ENCODE data around the gene OVOL3. TPM values are rescaled to one million over a fixed set of nuclear protein-coding genes. Genes with fewer than 3 reads are reported as not detected.

OVOL3 gene
- total RNA-seq, 1 donor from 2014 or later: not detected

GRCh38 chr19:36097036-36097435 is 13.9 kb upstream of the OVOL3 start:
- TF ChIP-seq, protein P1, sequence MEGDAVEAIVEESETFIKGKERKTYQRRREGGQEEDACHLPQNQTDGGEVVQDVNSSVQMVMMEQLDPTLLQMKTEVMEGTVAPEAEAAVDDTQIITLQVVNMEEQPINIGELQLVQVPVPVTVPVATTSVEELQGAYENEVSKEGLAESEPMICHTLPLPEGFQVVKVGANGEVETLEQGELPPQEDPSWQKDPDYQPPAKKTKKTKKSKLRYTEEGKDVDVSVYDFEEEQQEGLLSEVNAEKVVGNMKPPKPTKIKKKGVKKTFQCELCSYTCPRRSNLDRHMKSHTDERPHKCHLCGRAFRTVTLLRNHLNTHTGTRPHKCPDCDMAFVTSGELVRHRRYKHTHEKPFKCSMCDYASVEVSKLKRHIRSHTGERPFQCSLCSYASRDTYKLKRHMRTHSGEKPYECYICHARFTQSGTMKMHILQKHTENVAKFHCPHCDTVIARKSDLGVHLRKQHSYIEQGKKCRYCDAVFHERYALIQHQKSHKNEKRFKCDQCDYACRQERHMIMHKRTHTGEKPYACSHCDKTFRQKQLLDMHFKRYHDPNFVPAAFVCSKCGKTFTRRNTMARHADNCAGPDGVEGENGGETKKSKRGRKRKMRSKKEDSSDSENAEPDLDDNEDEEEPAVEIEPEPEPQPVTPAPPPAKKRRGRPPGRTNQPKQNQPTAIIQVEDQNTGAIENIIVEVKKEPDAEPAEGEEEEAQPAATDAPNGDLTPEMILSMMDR (IDR thresholded peaks at IDR 0.05; ENCODE audit: unreplicated experiment): no peak
- DNase-seq (ENCODE audit: low spot score): no peak
- H3K9me3 Mint-ChIP-seq (ENCODE audit: unreplicated experiment): no peaks in the 10 kb centered on the region
- H3K36me3 Mint-ChIP-seq (ENCODE audit: low read depth, unreplicated experiment): peaks cover 15% of the 10 kb centered on the region
- peaks cover 4% of the 10 kb centered on the region for H3K27me3 Mint-ChIP-seq (ENCODE audit: unreplicated experiment)
- H3K4me1 Mint-ChIP-seq (ENCODE audit: unreplicated experiment): peaks cover 4% of the 10 kb centered on the region
- peak overlapping the region; percentile 17 for H3K27ac Mint-ChIP-seq (ENCODE audit: unreplicated experiment)
- H3K4me3 Mint-ChIP-seq (ENCODE audit: unreplicated experiment): no peak overlapping the region

DNA sequence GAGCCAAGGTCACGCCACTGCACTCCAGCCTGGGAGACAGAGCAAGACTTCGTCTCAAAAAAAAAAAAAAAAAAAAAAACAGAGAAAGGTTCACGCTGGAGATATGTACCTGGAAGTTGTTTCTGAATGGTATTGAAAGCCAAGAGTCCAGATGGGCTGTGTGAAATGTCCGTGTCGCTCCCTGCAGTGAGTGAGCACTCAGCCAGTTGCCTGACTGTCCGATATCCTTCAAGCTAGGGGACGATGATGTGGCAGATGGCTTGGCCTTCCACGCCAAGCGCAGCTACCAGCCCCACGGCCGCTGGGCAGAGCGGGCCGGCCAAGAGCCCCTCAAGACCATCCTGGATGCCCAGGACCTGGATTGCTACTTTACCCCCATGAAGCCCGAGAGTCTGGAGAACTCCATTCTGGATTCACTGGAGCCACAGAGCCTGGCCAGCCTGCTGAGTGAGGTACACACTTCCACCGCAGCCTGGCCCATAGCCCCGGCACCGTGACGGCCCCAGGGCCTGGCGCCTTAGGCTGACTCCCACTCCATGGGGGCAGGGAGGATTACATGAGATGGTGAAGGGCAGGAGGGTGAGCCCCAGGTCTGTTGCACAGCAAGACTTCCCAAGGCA is 11.7 kb upstream of the OVOL3 start:
- Mint-ChIP-seq H3K4me3 (ENCODE audit: unreplicated experiment) (no peak overlapping the region), H3K27ac (ENCODE audit: unreplicated experiment) (no peak overlapping the region), H3K4me1 (ENCODE audit: unreplicated experiment) (peaks cover 4% of the 10 kb centered on the region), H3K27me3 (ENCODE audit: unreplicated experiment) (peaks cover 8% of the 10 kb centered on the region), H3K36me3 (ENCODE audit: low read depth, unreplicated experiment) (peaks cover 13% of the 10 kb centered on the region), H3K9me3 (ENCODE audit: unreplicated experiment) (no peaks in the 10 kb centered on the region)
- TF ChIP-seq, protein P1 (IDR thresholded peaks at IDR 0.05; ENCODE audit: unreplicated experiment): no peak
- DNase-seq (ENCODE audit: low spot score): no peak

- TF ChIP-seq, protein P1 (IDR thresholded peaks at IDR 0.05; ENCODE audit: unreplicated experiment): no peak
- Mint-ChIP-seq H3K4me1 (ENCODE audit: unreplicated experiment) (peaks cover 4% of the 10 kb centered on the region), H3K4me3 (ENCODE audit: unreplicated experiment) (no peak overlapping the region), H3K27me3 (ENCODE audit: unreplicated experiment) (peaks cover 9% of the 10 kb centered on the region), H3K36me3 (ENCODE audit: low read depth, unreplicated experiment) (peaks cover 13% of the 10 kb centered on the region), H3K9me3 (ENCODE audit: unreplicated experiment) (no peaks in the 10 kb centered on the region), H3K27ac (ENCODE audit: unreplicated experiment) (no peak overlapping the region)
- DNase-seq (ENCODE audit: low spot score): no peak
Observed at GRCh38 chr19:36100476-36100875, 10.5 kb upstream of the OVOL3 start.

DNA sequence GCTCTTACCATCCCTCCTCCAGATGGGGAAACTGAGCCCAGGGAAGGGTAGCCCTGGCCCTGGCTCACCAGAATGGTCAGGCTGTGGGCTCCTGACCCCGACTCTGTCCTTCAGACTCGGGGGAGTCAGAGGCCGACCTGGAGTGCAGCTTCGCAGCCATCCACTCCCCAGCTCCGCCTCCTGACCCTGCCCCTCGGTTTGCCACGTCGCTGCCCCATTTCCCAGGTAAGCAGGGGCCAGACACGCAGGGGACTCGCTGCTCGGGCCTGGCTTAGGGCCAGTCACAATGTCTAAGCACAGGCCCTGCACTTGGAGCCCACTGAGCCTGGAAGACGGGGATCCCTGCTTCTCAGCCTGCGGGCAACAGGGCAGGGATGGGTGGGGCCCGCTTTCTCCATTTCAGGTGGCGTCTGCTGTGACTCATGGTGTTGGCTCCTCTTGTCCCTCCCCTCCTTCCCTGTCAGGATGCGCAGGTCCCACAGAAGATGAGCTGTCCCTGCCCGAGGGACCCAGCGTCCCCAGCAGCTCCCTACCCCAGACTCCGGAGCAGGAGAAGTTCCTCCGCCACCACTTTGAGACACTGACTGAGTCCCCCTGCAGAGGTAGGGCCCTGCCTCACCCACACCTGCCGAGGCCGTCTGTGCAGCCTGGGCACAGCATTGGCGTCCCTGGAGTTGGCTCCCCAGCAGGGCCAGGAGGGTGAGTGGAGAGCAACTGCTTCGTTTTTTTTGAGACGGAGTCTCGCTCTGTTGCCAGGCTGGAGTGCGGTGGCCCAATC is 9.2 kb upstream of the OVOL3 start:
- H3K27ac Mint-ChIP-seq (ENCODE audit: unreplicated experiment): no peak overlapping the region
- H3K27me3 Mint-ChIP-seq (ENCODE audit: unreplicated experiment): peaks cover 7% of the 10 kb centered on the region
- no peak for DNase-seq (ENCODE audit: low spot score)
- TF ChIP-seq, protein P1 (IDR thresholded peaks at IDR 0.05; ENCODE audit: unreplicated experiment): no peak
- H3K9me3 Mint-ChIP-seq (ENCODE audit: unreplicated experiment): no peaks in the 10 kb centered on the region
- peaks cover 2% of the 10 kb centered on the region for H3K4me1 Mint-ChIP-seq (ENCODE audit: unreplicated experiment)
- H3K36me3 Mint-ChIP-seq (ENCODE audit: low read depth, unreplicated experiment): peaks cover 13% of the 10 kb centered on the region
- no peak overlapping the region for H3K4me3 Mint-ChIP-seq (ENCODE audit: unreplicated experiment)

DNA sequence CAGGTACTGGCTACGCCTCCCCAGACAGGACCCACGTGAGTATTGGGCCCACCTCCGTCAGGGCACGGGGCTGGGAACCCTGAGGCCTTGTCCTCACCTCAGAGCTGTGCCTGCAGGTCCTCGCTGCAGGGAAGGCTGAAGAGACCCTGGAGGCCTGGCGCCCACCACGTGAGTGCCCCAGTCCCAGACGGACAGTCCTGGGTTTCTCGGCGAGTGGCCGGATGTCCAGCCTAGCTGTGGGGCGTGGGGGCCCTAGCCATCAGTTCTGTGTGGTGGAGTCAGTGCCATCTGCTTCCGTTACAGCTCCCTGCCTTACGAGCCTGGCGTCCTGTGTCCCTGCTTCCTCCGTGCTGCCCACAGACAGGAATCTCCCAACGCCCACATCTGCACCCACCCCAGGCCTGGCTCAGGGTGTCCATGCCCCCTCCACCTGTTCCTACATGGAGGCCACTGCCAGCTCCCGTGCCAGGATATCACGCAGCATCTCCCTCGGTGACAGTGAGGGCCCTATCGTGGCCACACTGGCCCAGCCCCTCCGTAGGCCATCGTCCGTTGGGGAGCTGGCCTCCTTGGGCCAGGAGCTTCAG is 7.8 kb upstream of the OVOL3 start:
- H3K4me3 Mint-ChIP-seq (ENCODE audit: unreplicated experiment): peak overlapping the region; percentile 60
- no peak overlapping the region for H3K27ac Mint-ChIP-seq (ENCODE audit: unreplicated experiment)
- DNase-seq (ENCODE audit: low spot score): no peak
- no peaks in the 10 kb centered on the region for H3K9me3 Mint-ChIP-seq (ENCODE audit: unreplicated experiment)
- no peaks in the 10 kb centered on the region for H3K4me1 Mint-ChIP-seq (ENCODE audit: unreplicated experiment)
- peaks cover 4% of the 10 kb centered on the region for H3K27me3 Mint-ChIP-seq (ENCODE audit: unreplicated experiment)
- peaks cover 13% of the 10 kb centered on the region for H3K36me3 Mint-ChIP-seq (ENCODE audit: low read depth, unreplicated experiment)
- TF ChIP-seq, protein P1 (IDR thresholded peaks at IDR 0.05; ENCODE audit: unreplicated experiment): no peak
